Transverse colon (tissue), 4 donors: ENCODE results near the gene DDX20.

Experiments
- EP300 ChIP-seq: sonication (generic); formaldehyde crosslinking; IDR thresholded peaks from one replicate; pipeline ENCODE4 v1.6.1; 2017; ENCODE audit warnings: antibody characterized with exemption, low read depth
- POLR2A ChIP-seq: fragments of 450-650 bp; IDR thresholded peaks from one replicate; pipeline ENCODE4 v1.6.1; 2016; ENCODE audit warnings: antibody characterized with exemption, mild to moderate bottlenecking, moderate library complexity
- POLR2AphosphoS5 ChIP-seq, 3 donors: sonication (generic); formaldehyde crosslinking; IDR thresholded peaks; one replicate each; pipeline ENCODE4 v1.6.1; 2016; ENCODE audit warnings: antibody characterized with exemption in 3 of 3
- TF ChIP-seq, protein P1 (sequence below), 5 experiments: fragments of 200-600 bp in 3 of 5; fragments of 450-650 bp in 2 of 5; sonication (generic) in 3 of 5; IDR thresholded peaks; 1 replicate in 2 of 5; 2 replicates in 3 of 5; pipeline ENCODE4 v1.5.1; 2016 to 2017; ENCODE audit warnings: antibody characterized with exemption in 5 of 5, inconsistent platforms in 3 of 5, mild to moderate bottlenecking in 2 of 5, moderate library complexity in 1 of 5

- TF ChIP-seq, protein P1, sequence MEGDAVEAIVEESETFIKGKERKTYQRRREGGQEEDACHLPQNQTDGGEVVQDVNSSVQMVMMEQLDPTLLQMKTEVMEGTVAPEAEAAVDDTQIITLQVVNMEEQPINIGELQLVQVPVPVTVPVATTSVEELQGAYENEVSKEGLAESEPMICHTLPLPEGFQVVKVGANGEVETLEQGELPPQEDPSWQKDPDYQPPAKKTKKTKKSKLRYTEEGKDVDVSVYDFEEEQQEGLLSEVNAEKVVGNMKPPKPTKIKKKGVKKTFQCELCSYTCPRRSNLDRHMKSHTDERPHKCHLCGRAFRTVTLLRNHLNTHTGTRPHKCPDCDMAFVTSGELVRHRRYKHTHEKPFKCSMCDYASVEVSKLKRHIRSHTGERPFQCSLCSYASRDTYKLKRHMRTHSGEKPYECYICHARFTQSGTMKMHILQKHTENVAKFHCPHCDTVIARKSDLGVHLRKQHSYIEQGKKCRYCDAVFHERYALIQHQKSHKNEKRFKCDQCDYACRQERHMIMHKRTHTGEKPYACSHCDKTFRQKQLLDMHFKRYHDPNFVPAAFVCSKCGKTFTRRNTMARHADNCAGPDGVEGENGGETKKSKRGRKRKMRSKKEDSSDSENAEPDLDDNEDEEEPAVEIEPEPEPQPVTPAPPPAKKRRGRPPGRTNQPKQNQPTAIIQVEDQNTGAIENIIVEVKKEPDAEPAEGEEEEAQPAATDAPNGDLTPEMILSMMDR (IDR thresholded peaks at IDR 0.05) = no peak
- TF ChIP-seq POLR2A = no peak
- no peak for TF ChIP-seq POLR2AphosphoS5 (IDR thresholded peaks at IDR 0.05)
- TF ChIP-seq EP300 = no peak
Measured at GRCh38 chr1:111733992-111734341, 21.7 kb upstream of the DDX20 start.
